Lower lobe of right lung (tissue), 2 donors: ENCODE results near the gene OR6C68. TPM values are rescaled to one million over a fixed set of nuclear protein-coding genes. Genes with fewer than 3 reads are reported as not detected.
"Not testable (repeated sequence)": the region's sequence is repeated elsewhere in the genome, so short reads cannot be mapped to it uniquely, and the experiment has no call there.

Experiments
- ATAC-seq, 2 donors: fragments of 200-7000 bp; cut with Tn5 transposase; one replicate each; pipeline ENCODE4 v1.9.1; 2020 to 2022; ENCODE audit warnings: mild to moderate bottlenecking in 2 of 2, moderate library complexity in 2 of 2
- DNase-seq: peaks from one replicate; pipeline ENCODE4 v3.0.0-alpha.2; 2020
- H3K27ac ChIP-seq: fragments of 200-600 bp; one replicate; pipeline ENCODE4 v1.8.0; 2022
- H3K27me3 ChIP-seq: fragments of 200-600 bp; one replicate; pipeline ENCODE4 v1.8.0; 2022; ENCODE audit warnings: low read depth
- H3K36me3 ChIP-seq: fragments of 200-600 bp; one replicate; pipeline ENCODE4 v1.8.0; 2022; ENCODE audit warnings: mild to moderate bottlenecking
- H3K4me1 ChIP-seq: fragments of 200-600 bp; one replicate; pipeline ENCODE4 v1.8.0; 2022
- H3K4me3 ChIP-seq: fragments of 200-600 bp; one replicate; pipeline ENCODE4 v1.8.0; 2022; ENCODE audit warnings: mild to moderate bottlenecking
- H3K9me3 ChIP-seq: fragments of 200-600 bp; one replicate; pipeline ENCODE4 v1.8.0; 2022
- intact Hi-C: fragments of 100-400 bp; cut with DNase I; formaldehyde crosslinking; loops from one replicate; pipeline ENCODE4 v1.11.0; 2022
- long read RNA-seq: library from polyadenylated mRNA; unstranded; transcript quantifications from one replicate; pipeline ENCODE4 v2.0.0, GENCODE V29; 2021
- total RNA-seq: library from RNA; stranded (reverse); fragmentation: NEBNext Ultra II Directional; extraction: Animal tissue kit (Norgen Biotek cat#: 25700); gene quantifications from one replicate; pipeline ENCODE4 v1.2.1, GENCODE V29; 2021
- TF ChIP-seq, protein P1 (sequence below): fragments of 200-600 bp; IDR thresholded peaks from one replicate; pipeline ENCODE4 v1.8.0; 2022; ENCODE audit warnings: antibody characterized with exemption, mild to moderate bottlenecking
- donor health status: DM: no; HTN: yes; CAD: no; lungs with severe emphysema.

OR6C68 gene
- total RNA-seq = not detected
- long read RNA-seq = 0 reads

DNA sequence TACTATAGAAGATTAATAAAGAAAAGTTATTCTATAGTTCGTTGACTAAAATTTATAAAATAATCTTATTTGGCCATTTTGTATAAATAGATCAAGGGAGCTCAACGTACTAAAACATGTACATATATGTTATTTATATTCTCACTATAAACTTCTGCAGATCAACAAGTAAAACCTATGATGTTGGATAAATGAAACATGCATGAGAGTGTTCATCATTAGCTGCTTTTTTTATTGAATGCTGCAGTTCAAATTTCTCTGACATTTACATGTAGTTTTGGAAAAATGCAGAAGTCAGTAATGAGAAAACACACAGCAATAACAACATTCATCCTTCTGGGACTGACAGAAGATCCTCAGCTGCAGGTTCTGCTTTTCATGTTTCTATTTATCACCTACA, at the start of gene OR6C68:
Gene OR6C68, plus strand, starts transcription at position 301 of the 400 bp plus-strand sequence. Its CDS starts 0 bp downstream, at position 301.
- no peaks in the 10 kb centered on the region for H3K4me1 ChIP-seq
- no peak within 1 kb of the TSS for H3K27ac ChIP-seq
- TF ChIP-seq, protein P1, sequence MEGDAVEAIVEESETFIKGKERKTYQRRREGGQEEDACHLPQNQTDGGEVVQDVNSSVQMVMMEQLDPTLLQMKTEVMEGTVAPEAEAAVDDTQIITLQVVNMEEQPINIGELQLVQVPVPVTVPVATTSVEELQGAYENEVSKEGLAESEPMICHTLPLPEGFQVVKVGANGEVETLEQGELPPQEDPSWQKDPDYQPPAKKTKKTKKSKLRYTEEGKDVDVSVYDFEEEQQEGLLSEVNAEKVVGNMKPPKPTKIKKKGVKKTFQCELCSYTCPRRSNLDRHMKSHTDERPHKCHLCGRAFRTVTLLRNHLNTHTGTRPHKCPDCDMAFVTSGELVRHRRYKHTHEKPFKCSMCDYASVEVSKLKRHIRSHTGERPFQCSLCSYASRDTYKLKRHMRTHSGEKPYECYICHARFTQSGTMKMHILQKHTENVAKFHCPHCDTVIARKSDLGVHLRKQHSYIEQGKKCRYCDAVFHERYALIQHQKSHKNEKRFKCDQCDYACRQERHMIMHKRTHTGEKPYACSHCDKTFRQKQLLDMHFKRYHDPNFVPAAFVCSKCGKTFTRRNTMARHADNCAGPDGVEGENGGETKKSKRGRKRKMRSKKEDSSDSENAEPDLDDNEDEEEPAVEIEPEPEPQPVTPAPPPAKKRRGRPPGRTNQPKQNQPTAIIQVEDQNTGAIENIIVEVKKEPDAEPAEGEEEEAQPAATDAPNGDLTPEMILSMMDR = no peak
- ATAC-seq (no peak), DNase-seq (no peak)
- H3K4me3 ChIP-seq = no peak within 1 kb of the TSS
- H3K27me3 ChIP-seq = no peaks in the 10 kb centered on the region
- no peaks in the 10 kb centered on the region for H3K36me3 ChIP-seq
- intact Hi-C loops = no loop called here
- H3K9me3 ChIP-seq = no peaks in the 10 kb centered on the region

- DNase-seq = no peak
Measured at GRCh38 chr12:55443776-55444175, 48.4 kb upstream of the OR6C68 start, which contains the start of gene OR6C2. Gene OR6C2, plus strand, starts transcription at chr12:55444076. Its CDS starts 8,138 bp downstream, at chr12:55452214.

GRCh38 chr12:55445357-55445756, 46.8 kb upstream of the OR6C68 start:
- Histone ChIP-seq H3K27me3 (no peaks in the 10 kb centered on the region), H3K27ac (no peak overlapping the region), H3K4me1 (no peaks in the 10 kb centered on the region), H3K36me3 (no peaks in the 10 kb centered on the region), H3K9me3 (no peaks in the 10 kb centered on the region), H3K4me3 (no peak overlapping the region)
- no peak for DNase-seq
- TF ChIP-seq, protein P1 = no peak
- intact Hi-C loops = no loop called here
- ATAC-seq = no peak

More at GRCh38 chr12:55443776-55444175, 48.4 kb upstream of the OR6C68 start, which contains the start of gene OR6C2:
- Histone ChIP-seq H3K9me3 (no peaks in the 10 kb centered on the region), H3K4me3 (no peak within 1 kb of the TSS), H3K27me3 (no peaks in the 10 kb centered on the region), H3K4me1 (no peaks in the 10 kb centered on the region), H3K27ac (no peak within 1 kb of the TSS), H3K36me3 (no peaks in the 10 kb centered on the region)
- intact Hi-C loops = no loop called here
- TF ChIP-seq, protein P1 = no peak
- no peak for ATAC-seq

GRCh38 chr12:55446326-55446725, 45.9 kb upstream of the OR6C68 start:
- ATAC-seq (no peak), DNase-seq (no peak)
- intact Hi-C loops = no loop called here
- no peaks in the 10 kb centered on the region for H3K9me3 ChIP-seq
- TF ChIP-seq, protein P1 = no peak
- no peaks in the 10 kb centered on the region for H3K4me1 ChIP-seq
- no peaks in the 10 kb centered on the region for H3K36me3 ChIP-seq
- no peak overlapping the region for H3K4me3 ChIP-seq
- no peak overlapping the region for H3K27ac ChIP-seq
- H3K27me3 ChIP-seq = no peaks in the 10 kb centered on the region

DNA sequence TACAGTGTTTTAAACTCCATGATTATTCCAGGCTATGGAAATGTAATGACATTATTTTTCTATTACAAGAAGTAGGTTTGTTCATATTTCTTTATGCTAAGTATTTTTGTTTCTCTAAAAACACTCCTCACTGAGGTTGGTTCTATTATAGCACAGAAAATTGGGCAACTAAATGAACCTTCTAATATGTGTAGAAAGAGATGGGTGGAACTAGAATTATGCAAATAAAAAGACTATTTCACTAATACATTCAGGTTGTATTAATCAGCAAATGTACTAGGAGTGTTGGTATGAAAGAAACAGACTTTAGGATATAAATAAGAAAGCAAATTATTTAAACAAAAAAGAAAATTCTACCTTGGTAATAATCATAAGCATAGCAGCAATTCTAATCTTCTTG, 43.4 kb upstream of the OR6C68 start:
- intact Hi-C loops = no loop called here
- Histone ChIP-seq H3K9me3 (no peaks in the 10 kb centered on the region), H3K4me1 (no peaks in the 10 kb centered on the region), H3K36me3 (no peaks in the 10 kb centered on the region), H3K27me3 (no peaks in the 10 kb centered on the region), H3K27ac (no peak overlapping the region), H3K4me3 (no peak overlapping the region)
- TF ChIP-seq, protein P1 = no peak
- DNase-seq (no peak), ATAC-seq (no peak)

GRCh38 chr12:55464926-55465325, 27.3 kb upstream of the OR6C68 start:
- DNase-seq, H3K4me3 ChIP-seq, ATAC-seq, H3K4me1 ChIP-seq, intact Hi-C loops, H3K27me3 ChIP-seq, H3K36me3 ChIP-seq, H3K27ac ChIP-seq, H3K9me3 ChIP-seq: not testable (repeated sequence)
